Skin epidermis (tissue), 12 donors: ENCODE measurements around the gene TTN.
"Not testable (repeated sequence)": the region's sequence is repeated elsewhere in the genome, so short reads cannot be mapped to it uniquely, and the experiment has no call there.

ENCODE experiments used
- H3K27ac ChIP-seq, 21 experiments: fragments of 200-600 bp; sonication (generic) in 11 of 21; one replicate each; pipeline ENCODE4 v1.5.0; 2020; ENCODE audit warnings: mild to moderate bottlenecking in 3 of 21, inconsistent platforms in 2 of 21, moderate library complexity in 2 of 21
- H3K4me3 ChIP-seq, 7 experiments: fragments of 200-600 bp; sonication (generic) in 2 of 7; one replicate each; pipeline ENCODE4 v1.5.0; 2020; ENCODE audit warnings: inconsistent platforms in 2 of 7, mild to moderate bottlenecking in 2 of 7, moderate library complexity in 1 of 7

The TTN gene

GRCh38 chr2:178683877-178684276 lies 123.3 kb downstream of the TTN start:
- no peak overlapping the region for H3K27ac ChIP-seq
- H3K4me3 ChIP-seq = no peak overlapping the region

- no peak overlapping the region for H3K27ac ChIP-seq
- H3K4me3 ChIP-seq = no peak overlapping the region
These were observed 126.1 kb downstream of the TTN start for GRCh38 chr2:178681081-178681480.

DNA sequence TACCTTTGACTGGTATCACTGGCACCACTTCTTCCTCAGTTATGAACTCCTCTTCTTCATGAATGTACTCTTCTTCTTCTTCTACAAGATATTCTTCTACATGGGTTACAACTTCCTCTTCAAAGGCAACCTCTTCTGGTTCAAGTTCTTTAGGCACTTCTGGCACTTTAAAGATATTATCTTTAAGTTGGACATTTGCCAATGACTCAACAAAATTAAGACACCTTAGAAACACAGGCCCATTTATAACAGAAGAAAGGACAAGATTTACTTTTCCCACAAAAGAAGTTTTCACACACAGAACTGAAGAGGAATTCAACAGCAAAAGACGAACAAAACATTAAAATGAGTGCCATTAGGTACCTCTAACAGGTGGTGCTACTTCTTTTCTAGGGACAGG lies 127.3 kb downstream of the TTN start:
- no peak overlapping the region for H3K27ac ChIP-seq
- no peak overlapping the region for H3K4me3 ChIP-seq

DNA sequence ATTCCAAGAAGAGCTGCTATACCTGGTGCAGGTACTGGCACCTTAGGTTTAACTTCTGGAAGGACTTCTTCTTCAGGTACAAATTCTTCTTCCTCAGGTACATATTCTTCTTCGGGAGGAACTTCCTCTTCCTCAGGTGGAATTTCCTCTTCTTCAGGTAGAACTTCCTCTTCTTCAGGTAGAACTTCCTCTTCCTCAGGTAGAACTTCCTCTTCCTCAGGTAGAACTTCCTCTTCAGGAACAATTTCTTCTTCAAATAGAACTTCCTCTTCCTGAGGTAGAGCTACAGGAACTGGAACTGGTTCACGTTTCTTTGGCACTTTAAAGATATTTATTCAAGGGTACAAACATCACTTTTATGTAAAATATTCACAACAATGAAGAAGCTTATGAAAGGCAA lies 129.6 kb downstream of the TTN start:
- H3K27ac ChIP-seq = no peak overlapping the region
- H3K4me3 ChIP-seq = no peak overlapping the region

DNA sequence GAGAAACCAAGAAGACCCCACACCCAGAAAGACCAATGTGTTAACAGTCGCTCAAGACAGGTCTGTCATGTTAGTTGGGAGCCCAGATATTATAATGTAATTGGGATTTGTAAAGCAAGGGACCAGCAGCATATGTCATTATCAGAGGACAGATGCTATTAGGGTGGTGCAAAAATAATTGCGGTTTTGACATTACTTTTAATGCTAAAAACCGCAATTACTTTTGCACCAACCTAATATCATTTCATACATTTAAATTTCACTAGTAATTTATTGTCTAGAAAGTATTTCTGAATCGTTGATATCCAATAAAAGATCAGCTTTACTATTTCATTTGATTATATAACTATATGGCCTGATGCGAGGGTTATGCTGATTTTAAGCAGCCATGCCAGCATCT lies 131.2 kb downstream of the TTN start:
- Histone ChIP-seq H3K27ac (no peak overlapping the region), H3K4me3 (no peak overlapping the region)

DNA sequence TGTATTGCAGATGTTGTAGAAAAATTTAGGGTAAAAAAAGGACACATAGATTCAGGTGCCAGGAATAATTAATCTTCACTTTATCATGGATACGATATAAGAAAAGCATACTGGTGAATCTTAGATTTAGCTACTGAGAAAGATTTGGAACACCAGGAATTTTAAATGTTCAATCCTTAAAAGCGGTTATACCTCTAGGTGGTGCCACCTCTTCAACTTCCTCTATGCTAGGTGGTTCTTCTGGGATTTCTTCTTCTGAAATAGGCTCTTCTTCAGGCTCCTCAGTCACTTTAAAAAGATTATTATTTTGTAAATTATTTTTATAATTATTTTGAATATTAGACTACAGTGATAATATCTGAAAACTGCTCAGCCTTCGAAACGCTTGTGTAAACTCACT lies 133.1 kb downstream of the TTN start:
- Histone ChIP-seq H3K27ac (no peak overlapping the region), H3K4me3 (no peak overlapping the region)

DNA sequence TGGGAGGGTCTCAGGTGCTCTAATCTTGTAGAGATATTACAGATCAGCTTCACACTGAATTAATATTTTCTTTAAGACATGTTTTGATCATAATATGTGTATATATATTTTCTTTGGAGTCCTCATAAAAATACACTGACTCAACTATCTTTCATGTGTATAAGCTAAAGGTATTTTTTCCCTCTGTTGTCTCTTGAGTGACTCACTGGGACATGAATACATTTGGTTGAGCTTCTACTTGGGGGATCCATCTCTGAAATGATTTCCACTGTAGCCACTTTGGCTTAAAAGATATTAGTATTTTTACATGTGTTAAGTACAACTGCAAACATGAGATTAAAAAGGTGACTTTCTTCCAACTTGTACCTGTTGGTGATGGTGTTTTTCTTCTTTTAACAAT lies 140.8 kb downstream of the TTN start:
- no peak overlapping the region for H3K4me3 ChIP-seq
- H3K27ac ChIP-seq = no peak overlapping the region

GRCh38 chr2:178658480-178658879 lies 148.7 kb downstream of the TTN start:
- H3K4me3 ChIP-seq, H3K27ac ChIP-seq: not testable (repeated sequence)

- no peak overlapping the region for H3K4me3 ChIP-seq
- no peak overlapping the region for H3K27ac ChIP-seq
These were observed 156.7 kb downstream of the TTN start for GRCh38 chr2:178650554-178650953.

DNA sequence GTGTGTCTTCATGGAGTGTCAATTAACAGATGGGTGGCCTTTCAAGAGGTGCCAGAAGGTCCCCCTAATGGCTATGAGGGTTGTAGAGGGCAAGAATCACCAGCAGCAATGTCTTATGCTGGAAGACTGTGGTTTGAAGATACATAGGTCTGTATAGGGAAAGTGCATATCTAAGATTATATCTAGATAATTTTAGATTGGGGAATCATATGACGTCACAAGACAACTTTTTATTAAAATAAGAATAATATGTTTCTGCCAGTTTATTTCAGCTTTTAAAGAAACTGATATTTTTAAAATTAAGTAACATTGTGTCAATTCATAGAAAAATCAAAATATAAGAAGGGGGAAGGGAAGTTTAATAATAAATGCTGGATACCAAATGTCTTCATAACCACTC lies 162.3 kb downstream of the TTN start:
- Histone ChIP-seq H3K4me3 (no peak overlapping the region), H3K27ac (no peak overlapping the region)

DNA sequence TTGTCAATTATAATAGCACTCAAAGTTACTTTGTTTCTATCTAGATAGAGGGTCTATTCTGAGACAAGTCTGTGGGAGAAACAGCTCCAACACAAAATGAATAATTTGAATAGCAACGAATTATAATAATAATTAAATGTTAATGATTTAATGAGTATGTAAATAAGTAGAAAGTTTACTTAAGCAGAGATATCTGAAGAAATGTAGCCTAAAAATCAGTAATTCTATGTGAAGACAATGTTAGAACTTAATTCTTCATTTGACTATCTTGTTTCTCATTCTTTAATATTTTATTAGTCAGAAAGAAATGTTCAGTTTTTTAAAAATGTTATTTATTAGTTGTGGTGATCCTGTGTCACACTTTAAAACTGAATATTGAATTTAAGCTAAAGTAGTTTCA lies 165.7 kb downstream of the TTN start:
- H3K27ac ChIP-seq = no peak overlapping the region

DNA sequence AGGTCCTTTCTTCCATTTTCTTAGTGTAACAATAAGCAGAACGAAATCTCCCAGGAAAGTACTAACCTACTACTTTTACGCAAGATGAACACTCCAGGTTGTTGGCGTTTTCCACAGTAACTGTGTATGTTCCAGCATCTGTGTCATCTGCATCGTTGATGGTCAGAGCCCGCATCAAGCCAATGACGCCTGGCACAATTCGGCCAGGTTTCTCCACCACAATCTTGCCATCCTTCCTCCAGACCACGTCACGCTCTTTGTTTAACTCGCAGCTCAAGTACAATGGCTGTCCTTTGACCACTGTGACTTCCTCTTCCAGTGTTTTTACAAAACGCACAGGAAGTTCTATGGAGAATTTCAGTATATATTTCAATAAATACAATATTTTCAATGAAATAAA lies 171.3 kb downstream of the TTN start:
- Histone ChIP-seq H3K27ac (no peak overlapping the region), H3K4me3 (no peak overlapping the region)

More for the DNA sequence above, 165.7 kb downstream of the TTN start:
- no peak overlapping the region for H3K4me3 ChIP-seq

GRCh38 chr2:178632729-178633128 lies 174.5 kb downstream of the TTN start:
- no peak overlapping the region for H3K4me3 ChIP-seq
- no peak overlapping the region for H3K27ac ChIP-seq

GRCh38 chr2:178630581-178630980 lies 176.6 kb downstream of the TTN start:
- H3K4me3 ChIP-seq = no peak overlapping the region

DNA sequence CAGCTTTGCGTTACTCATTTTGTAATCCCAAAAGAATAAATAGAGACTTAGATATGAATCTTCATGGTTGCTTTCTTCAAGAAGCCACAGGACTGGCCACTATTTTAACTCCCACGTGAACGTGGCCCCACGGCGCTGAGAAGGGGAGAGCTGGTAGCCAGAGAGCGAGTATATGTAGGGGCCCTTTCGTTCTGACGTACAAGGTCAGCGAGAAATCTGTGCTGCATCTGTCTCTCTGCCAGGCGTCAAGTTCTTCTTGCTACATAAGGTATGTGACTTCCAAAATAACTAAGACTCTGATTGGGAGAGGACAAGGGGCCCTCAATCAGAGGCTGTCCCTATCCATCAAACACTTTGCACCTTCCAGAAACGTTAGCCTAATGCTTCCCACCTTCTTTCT lies 177.8 kb downstream of the TTN start:
- Histone ChIP-seq H3K27ac (no peak overlapping the region), H3K4me3 (no peak overlapping the region)

More at GRCh38 chr2:178630581-178630980, 176.6 kb downstream of the TTN start:
- H3K27ac ChIP-seq = no peak overlapping the region

DNA sequence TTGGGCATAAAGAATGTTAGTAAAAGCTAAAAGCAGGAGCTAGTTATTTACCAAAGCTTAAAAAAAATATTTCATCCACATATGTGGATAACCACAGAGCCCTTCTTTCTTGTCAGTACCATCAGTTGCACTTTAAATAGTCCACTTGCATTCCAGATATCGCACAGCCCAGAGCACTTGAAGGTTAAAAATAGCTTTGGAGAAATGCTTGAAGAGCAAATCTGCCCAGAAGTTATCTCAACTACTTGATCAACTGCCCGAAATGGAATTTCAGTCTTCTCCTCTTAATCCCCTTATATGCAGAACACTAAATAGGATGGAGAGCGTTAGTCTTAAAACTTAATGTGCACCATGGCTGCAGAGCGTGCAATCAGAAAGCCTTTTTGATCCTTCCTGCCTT lies 178.6 kb downstream of the TTN start:
- H3K27ac ChIP-seq = no peak overlapping the region
- no peak overlapping the region for H3K4me3 ChIP-seq

- Histone ChIP-seq H3K4me3 (no peak overlapping the region), H3K27ac (no peak overlapping the region)
These were observed 179.8 kb downstream of the TTN start for GRCh38 chr2:178627401-178627800.

DNA sequence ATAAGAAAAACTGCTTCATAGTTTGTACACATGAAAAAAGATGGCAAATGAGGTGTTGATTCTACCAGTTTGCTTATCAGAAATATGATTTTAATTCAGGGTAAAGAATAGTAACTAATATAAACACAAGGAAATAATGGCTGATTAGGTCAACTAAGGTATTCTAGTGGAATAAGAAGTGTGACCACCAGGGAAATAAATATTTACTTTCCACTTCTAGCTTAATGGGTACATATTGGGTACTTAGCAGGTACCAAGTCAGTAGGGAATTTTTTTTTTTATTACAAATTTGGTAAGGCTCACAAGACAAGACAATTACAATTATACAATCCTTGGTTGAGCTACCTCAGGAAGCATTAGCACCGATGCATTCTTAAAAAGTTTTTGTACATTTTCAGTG lies 191.3 kb downstream of the TTN start:
- Histone ChIP-seq H3K4me3 (no peak overlapping the region), H3K27ac (no peak overlapping the region)

GRCh38 chr2:178602901-178603300 lies 204.3 kb downstream of the TTN start:
- Histone ChIP-seq H3K27ac (no peak overlapping the region), H3K4me3 (no peak overlapping the region)

GRCh38 chr2:178592655-178593054 lies 214.6 kb downstream of the TTN start:
- Histone ChIP-seq H3K4me3 (no peak overlapping the region), H3K27ac (no peak overlapping the region)

- Histone ChIP-seq H3K27ac (no peak overlapping the region), H3K4me3 (no peak overlapping the region)
These were observed 217.9 kb downstream of the TTN start for GRCh38 chr2:178589335-178589734.

- Histone ChIP-seq H3K4me3 (no peak overlapping the region), H3K27ac (no peak overlapping the region)
These were observed 222.6 kb downstream of the TTN start for GRCh38 chr2:178584666-178585065.

DNA sequence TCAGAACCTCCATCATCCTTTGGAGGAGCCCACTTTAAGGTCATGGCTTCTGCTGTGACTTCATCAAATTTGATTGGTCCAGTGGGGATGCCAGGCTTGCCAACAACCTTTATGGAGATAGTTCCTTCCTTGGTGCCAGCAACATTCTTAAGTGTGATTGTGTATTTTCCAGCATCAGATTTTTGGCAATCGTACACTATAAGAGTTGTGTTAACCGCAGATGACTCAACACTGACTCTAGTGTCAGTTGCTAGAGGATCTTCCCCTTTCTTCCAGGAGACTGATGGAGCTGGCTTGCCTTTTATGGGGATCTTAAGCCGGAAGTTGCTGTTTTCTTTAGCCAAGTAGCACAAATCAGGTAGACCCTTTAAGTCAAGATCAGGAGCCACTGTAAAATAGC lies 228.2 kb downstream of the TTN start:
- no peak overlapping the region for H3K27ac ChIP-seq
- H3K4me3 ChIP-seq = no peak overlapping the region
